ENCODE measurements around the gene NCAM1.
A peak's percentile ranks its signal among the peaks of the same experiment; 100 is the strongest.

The NCAM1 gene

GRCh38 chr11:113272927-113273615 is 311.9 kb downstream of the NCAM1 start:
- no peaks in the 10 kb centered on the region for H3K9me3 ChIP-seq
- H3K36me3 ChIP-seq, result peaks cover 63% of the 10 kb centered on the region
- TF ChIP-seq CTCF (IDR thresholded peaks at IDR 0.05; ENCODE audit: low read depth, low read length), result no peak
- peaks cover 17% of the 10 kb centered on the region for H3K4me1 ChIP-seq
- DNase-seq, result no peak
- H3K27me3 ChIP-seq, result no peaks in the 10 kb centered on the region
- H3K4me3 ChIP-seq (ENCODE audit: low read depth, low read length), result no peak overlapping the region

- Histone ChIP-seq H3K27me3 (no peaks in the 10 kb centered on the region), H3K4me3 (ENCODE audit: low read depth, low read length) (no peak overlapping the region), H3K4me1 (peaks cover 17% of the 10 kb centered on the region), H3K9me3 (no peaks in the 10 kb centered on the region), H3K36me3 (peaks cover 60% of the 10 kb centered on the region)
- peak; percentile 67 for DNase-seq
- no peak for TF ChIP-seq CTCF (IDR thresholded peaks at IDR 0.05; ENCODE audit: low read depth, low read length)
Measured at GRCh38 chr11:113273720-113274119, 312.5 kb downstream of the NCAM1 start.

GRCh38 chr11:113274713-113275582 is 313.7 kb downstream of the NCAM1 start:
- Histone ChIP-seq H3K4me1 (peaks cover 17% of the 10 kb centered on the region), H3K27me3 (no peaks in the 10 kb centered on the region), H3K4me3 (ENCODE audit: low read depth, low read length) (no peak overlapping the region), H3K9me3 (no peaks in the 10 kb centered on the region), H3K36me3 (peaks cover 53% of the 10 kb centered on the region)
- TF ChIP-seq CTCF (IDR thresholded peaks at IDR 0.05; ENCODE audit: low read depth, low read length), result peak; percentile 56
- peak; percentile 52 for DNase-seq

- no peak for DNase-seq
- H3K27me3 ChIP-seq, result no peaks in the 10 kb centered on the region
- no peaks in the 10 kb centered on the region for H3K9me3 ChIP-seq
- H3K4me3 ChIP-seq (ENCODE audit: low read depth, low read length), result no peak overlapping the region
- peaks cover 48% of the 10 kb centered on the region for H3K36me3 ChIP-seq
- TF ChIP-seq CTCF (IDR thresholded peaks at IDR 0.05; ENCODE audit: low read depth, low read length), result no peak
- H3K4me1 ChIP-seq, result peaks cover 17% of the 10 kb centered on the region
Measured at GRCh38 chr11:113275602-113276001, 314.4 kb downstream of the NCAM1 start.

- Histone ChIP-seq H3K4me3 (ENCODE audit: low read depth, low read length) (no peak overlapping the region), H3K27me3 (no peaks in the 10 kb centered on the region), H3K4me1 (peaks cover 17% of the 10 kb centered on the region), H3K36me3 (peaks cover 43% of the 10 kb centered on the region), H3K9me3 (no peaks in the 10 kb centered on the region)
- no peak for DNase-seq
- TF ChIP-seq CTCF (IDR thresholded peaks at IDR 0.05; ENCODE audit: low read depth, low read length), result no peak
Measured at GRCh38 chr11:113276466-113276865, 315.2 kb downstream of the NCAM1 start.

GRCh38 chr11:113277907-113278306 is 316.7 kb downstream of the NCAM1 start:
- Histone ChIP-seq H3K4me1 (peaks cover 17% of the 10 kb centered on the region), H3K27me3 (no peaks in the 10 kb centered on the region), H3K4me3 (ENCODE audit: low read depth, low read length) (no peak overlapping the region), H3K36me3 (peaks cover 32% of the 10 kb centered on the region), H3K9me3 (no peaks in the 10 kb centered on the region)
- no peak for TF ChIP-seq CTCF (IDR thresholded peaks at IDR 0.05; ENCODE audit: low read depth, low read length)
- DNase-seq, result no peak

Data from BE2C (cell line).